ENCODE measurements around the gene CBX8.

The CBX8 gene

DNA sequence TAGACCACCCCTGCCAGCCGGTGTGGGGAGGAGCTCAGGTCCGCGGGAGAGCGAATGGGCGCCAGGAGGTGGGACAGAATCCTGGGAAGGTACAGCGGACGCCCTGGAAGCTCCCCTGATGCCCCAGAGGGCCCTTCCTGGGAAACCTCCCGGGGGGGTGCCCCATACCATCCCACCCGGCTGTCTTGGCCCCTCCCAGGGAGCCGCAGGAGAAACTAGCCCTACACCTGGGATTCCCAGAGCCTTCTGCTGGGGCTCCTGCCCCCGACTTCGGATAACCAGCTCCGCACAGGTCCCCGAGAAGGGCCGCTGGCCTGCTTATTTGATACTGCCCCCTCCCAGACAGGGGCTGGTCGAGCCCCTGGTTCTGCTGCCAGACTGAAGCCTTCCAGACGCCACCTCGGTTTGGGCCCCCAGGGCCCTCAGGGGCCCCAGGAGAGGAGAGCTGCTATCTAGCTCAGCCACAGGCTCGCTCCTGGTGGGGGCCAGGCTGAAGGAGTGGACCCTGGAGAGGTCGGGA lies 45.3 kb upstream of the CBX8 start:
- TF ChIP-seq CTCF (conservative IDR thresholded peaks at IDR 0.05) (no peak), ZFX (IDR thresholded peaks at IDR 0.05) (no peak)

GRCh38 chr17:79841369-79842135 lies 44.7 kb upstream of the CBX8 start:
- H3K27ac ChIP-seq = no peak overlapping the region
- TF ChIP-seq CTCF (conservative IDR thresholded peaks at IDR 0.05) (no peak), ZFX (IDR thresholded peaks at IDR 0.05) (no peak)

More for the DNA sequence above, 45.3 kb upstream of the CBX8 start:
- H3K27ac ChIP-seq = no peak overlapping the region

- H3K27ac ChIP-seq = no peak overlapping the region
- TF ChIP-seq CTCF (conservative IDR thresholded peaks at IDR 0.05) (no peak), ZFX (IDR thresholded peaks at IDR 0.05) (no peak)
Measured at GRCh38 chr17:79840989-79841286, 44.1 kb upstream of the CBX8 start.

GRCh38 chr17:79840269-79840988 lies 43.6 kb upstream of the CBX8 start:
- peak overlapping the region; percentile 94 for H3K27ac ChIP-seq
- TF ChIP-seq CTCF (conservative IDR thresholded peaks at IDR 0.05) = no peak
- no peak for TF ChIP-seq ZFX (IDR thresholded peaks at IDR 0.05)

DNA sequence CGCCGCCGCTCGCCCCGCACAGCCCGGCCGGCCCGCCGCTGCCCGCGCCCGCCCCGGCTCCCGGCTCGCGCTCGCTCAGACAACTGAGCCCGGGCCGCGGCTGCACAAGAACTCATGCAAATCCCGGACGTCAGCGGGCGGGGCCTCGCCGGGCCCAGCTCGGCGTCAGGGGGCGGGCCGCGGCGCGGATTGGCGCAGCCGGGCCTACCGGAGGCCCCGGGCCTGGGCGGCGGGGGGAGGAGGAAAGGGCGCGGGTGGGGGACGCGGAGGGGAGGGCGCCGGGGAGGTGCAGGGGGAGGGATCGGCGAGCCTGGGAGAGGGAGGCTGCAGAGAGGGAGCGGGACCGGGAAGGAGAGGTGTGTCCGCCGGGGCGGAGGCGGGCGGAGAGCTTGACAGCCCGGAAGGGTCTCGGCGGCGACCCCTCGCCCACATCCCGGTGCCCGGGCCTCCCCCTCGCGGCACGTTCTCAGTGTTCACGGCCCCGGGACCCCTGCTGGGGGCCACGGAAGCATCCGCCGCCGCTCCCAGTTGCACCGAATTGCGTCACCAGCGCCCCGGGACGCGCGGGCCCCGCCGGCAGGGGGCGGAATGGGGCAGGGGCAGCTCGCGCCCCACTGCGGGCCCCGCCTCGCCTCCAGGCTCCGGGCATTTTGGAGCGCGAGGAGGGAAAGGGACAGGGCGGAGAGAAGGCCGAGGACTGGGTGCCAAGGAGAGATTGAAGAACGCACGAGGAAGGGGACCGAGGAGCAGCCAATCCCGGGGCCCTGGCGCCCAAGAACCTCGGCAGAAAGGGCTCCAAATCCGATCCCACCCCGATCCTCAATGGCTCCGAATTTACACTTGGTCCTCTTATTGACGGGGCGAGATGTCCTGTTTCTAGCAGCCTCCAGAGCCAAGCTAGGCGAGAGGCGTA lies 42.7 kb upstream of the CBX8 start, which contains the start of gene CBX4:
Gene CBX4 (minus strand): TSS at position 85 of the 913 bp plus-strand sequence. CDS start 189 bp downstream, outside the sequence.
- peak within 1 kb of the TSS; percentile 94 for H3K27ac ChIP-seq
- peak; percentile 98 for TF ChIP-seq CTCF (conservative IDR thresholded peaks at IDR 0.05)
- no peak for TF ChIP-seq ZFX (IDR thresholded peaks at IDR 0.05)

- TF ChIP-seq ZFX (IDR thresholded peaks at IDR 0.05) = no peak
- no peak for TF ChIP-seq CTCF (conservative IDR thresholded peaks at IDR 0.05)
- peak overlapping the region; percentile 94 for H3K27ac ChIP-seq
Measured at GRCh38 chr17:79838522-79839274, 41.8 kb upstream of the CBX8 start.

All from C4-2B (cell line).